HEK293 (cell line): ENCODE measurements around the gene FAXC.

ENCODE experiments used
- CTCF ChIA-PET: fragments of 350-600 bp; formaldehyde crosslinking; extraction: SDS; loops from one replicate; lab custom pipeline; 2021; ENCODE audit warnings: antibody characterized with exemption; lab: Yijun Ruan, JAX
- POLR2A ChIA-PET: fragments of 300-600 bp; formaldehyde crosslinking; extraction: SDS; loops from one replicate; lab custom pipeline; 2020; ENCODE audit warnings: antibody characterized with exemption, inconsistent platforms; lab: Yijun Ruan, JAX
- H3K27ac ChIP-seq: fragments of 200-500 bp; sonication (Bioruptor generic); 2 replicates; pipeline ENCODE4 v1.5.1; 2014; ENCODE audit warnings: low read depth, low read length, control low read depth, inconsistent platforms; ENCODE audit errors: extremely low read depth
- H3K36me3 ChIP-seq, 2 experiments: fragments of 200-500 bp in 1 of 2; sonication (Bioruptor generic) in 1 of 2; 1 replicate in 1 of 2; 2 replicates in 1 of 2; pipeline ENCODE4 v1.5.1; 2014 to 2017; ENCODE audit warnings: inconsistent platforms in 2 of 2, low read length in 2 of 2; ENCODE audit not compliant: control insufficient read depth in 2 of 2, insufficient read depth in 1 of 2
- H3K4me1 ChIP-seq: fragments of 200-500 bp; sonication (Bioruptor generic); 2 replicates; pipeline ENCODE4 v1.5.1; 2014; ENCODE audit warnings: mild to moderate bottlenecking, low read length, inconsistent platforms; ENCODE audit not compliant: control insufficient read depth, insufficient read depth
- H3K4me3 ChIP-seq: 2 replicates; pipeline ENCODE4 v1.5.1; 2011; ENCODE audit warnings: low read depth, mild to moderate bottlenecking, control low read depth, low read length, moderate library complexity
- H3K9me3 ChIP-seq: fragments of 200-500 bp; sonication (Bioruptor generic); 2 replicates; pipeline ENCODE4 v1.5.1; 2014; ENCODE audit warnings: low read depth, low read length, inconsistent platforms; ENCODE audit not compliant: control insufficient read depth, insufficient read depth
- ATF2 ChIP-seq: fragments of 450-650 bp; formaldehyde crosslinking; IDR thresholded peaks from 2 replicates; pipeline ENCODE4 v1.5.1; 2016; ENCODE audit warnings: missing biosample characterization, missing genetic modification characterization, low read depth
- PRDM1 ChIP-seq: fragments of 450-650 bp; formaldehyde crosslinking; IDR thresholded peaks from 2 replicates; pipeline ENCODE4; 2016; ENCODE audit warnings: missing biosample characterization, missing genetic modification characterization
- PRDM2 ChIP-seq: fragments of 450-650 bp; formaldehyde crosslinking; IDR thresholded peaks from 2 replicates; pipeline ENCODE4 v1.5.1; 2016; ENCODE audit warnings: missing biosample characterization, missing genetic modification characterization, borderline replicate concordance
- RBAK ChIP-seq: fragments of 450-650 bp; formaldehyde crosslinking; IDR thresholded peaks from 2 replicates; pipeline ENCODE4 v1.5.1; 2016; ENCODE audit warnings: missing biosample characterization, missing genetic modification characterization
- WT1 ChIP-seq: fragments of 450-650 bp; formaldehyde crosslinking; IDR thresholded peaks from 2 replicates; pipeline ENCODE4 v1.5.1; 2016; ENCODE audit warnings: missing biosample characterization, missing genetic modification characterization
- ZFP3 ChIP-seq: fragments of 450-650 bp; formaldehyde crosslinking; IDR thresholded peaks from 2 replicates; pipeline ENCODE4 v1.5.1; 2016; ENCODE audit warnings: low read depth, missing biosample characterization, missing genetic modification characterization
- ZNF175 ChIP-seq: fragments of 450-650 bp; formaldehyde crosslinking; IDR thresholded peaks from 2 replicates; pipeline ENCODE4 v1.5.1; 2016; ENCODE audit warnings: missing biosample characterization, missing genetic modification characterization
- ZNF184 ChIP-seq: fragments of 450-650 bp; IDR thresholded peaks from 2 replicates; pipeline ENCODE4 v1.5.1; 2018; ENCODE audit warnings: missing biosample characterization, mild to moderate bottlenecking, missing genetic modification characterization
- ZNF202 ChIP-seq: fragments of 450-650 bp; formaldehyde crosslinking; IDR thresholded peaks from 2 replicates; pipeline ENCODE4 v1.5.1; 2016; ENCODE audit warnings: missing biosample characterization, missing genetic modification characterization, borderline replicate concordance
- ZNF239 ChIP-seq: fragments of 450-650 bp; formaldehyde crosslinking; IDR thresholded peaks from 2 replicates; pipeline ENCODE4 v1.5.1; 2016; ENCODE audit warnings: missing biosample characterization, missing genetic modification characterization
- ZNF24 ChIP-seq: fragments of 450-650 bp; formaldehyde crosslinking; IDR thresholded peaks from 2 replicates; pipeline ENCODE4 v1.5.1; 2016; ENCODE audit warnings: missing biosample characterization, missing genetic modification characterization
- ZNF423 ChIP-seq: fragments of 450-650 bp; formaldehyde crosslinking; IDR thresholded peaks from 2 replicates; pipeline ENCODE4 v1.5.1; 2016; ENCODE audit warnings: missing biosample characterization, missing genetic modification characterization
- ZNF488 ChIP-seq: fragments of 450-650 bp; formaldehyde crosslinking; IDR thresholded peaks from 2 replicates; pipeline ENCODE4 v1.5.1; 2016; ENCODE audit warnings: missing biosample characterization, missing genetic modification characterization
- ZNF521 ChIP-seq: fragments of 450-650 bp; formaldehyde crosslinking; IDR thresholded peaks from 2 replicates; pipeline ENCODE4 v1.5.1; 2017; ENCODE audit warnings: missing biosample characterization, mild to moderate bottlenecking, missing genetic modification characterization
- ZNF600 ChIP-seq: fragments of 450-650 bp; formaldehyde crosslinking; IDR thresholded peaks from 2 replicates; pipeline ENCODE4 v1.5.1; 2016; ENCODE audit warnings: missing biosample characterization, missing genetic modification characterization
- ZNF654 ChIP-seq: fragments of 450-650 bp; formaldehyde crosslinking; IDR thresholded peaks from 2 replicates; pipeline ENCODE4 v1.5.1; 2016; ENCODE audit warnings: low read depth, missing biosample characterization, missing genetic modification characterization
- ZNF704 ChIP-seq: fragments of 450-650 bp; formaldehyde crosslinking; IDR thresholded peaks from 2 replicates; pipeline ENCODE4 v1.5.1; 2016; ENCODE audit warnings: missing biosample characterization, missing genetic modification characterization
- ZNF768 ChIP-seq: fragments of 450-650 bp; formaldehyde crosslinking; IDR thresholded peaks from 2 replicates; pipeline ENCODE4 v1.5.1; 2018; ENCODE audit warnings: missing biosample characterization, mild to moderate bottlenecking, missing genetic modification characterization
- ZSCAN5A ChIP-seq: fragments of 450-650 bp; formaldehyde crosslinking; IDR thresholded peaks from 2 replicates; pipeline ENCODE4 v1.5.1; 2016; ENCODE audit warnings: missing biosample characterization, missing genetic modification characterization

Gene FAXC

GRCh38 chr6:99312354-99312753, 37.1 kb downstream of the FAXC start:
- Histone ChIP-seq H3K9me3 (no peaks in the 10 kb centered on the region), H3K4me1 (peaks cover 4% of the 10 kb centered on the region; the same call in 1 of the 2 replicates), H3K4me3 (no peak overlapping the region)
- POLR2A ChIA-PET, result no interaction called here
- TF ChIP-seq ZNF768 (no peak), ZFP3 (no peak), ZNF175 (no peak), ZNF423 (tag by site-specific recombination) (no peak), PRDM1 (tag by site-specific recombination) (peak; percentile 91)
- TF ChIP-seq, all 188 proteins: peak for 1
- H3K36me3 ChIP-seq, result peaks cover 0 to 8% of the 10 kb centered on the region in 2 experiments; a peak in 1 of 3 replicates
- no peak overlapping the region for H3K27ac ChIP-seq
- CTCF ChIA-PET, result interaction anchor here (1.2 to 1.5 kb wide), 3 partner anchors 9 to 114 kb away, joined by 3 to 13 read pairs (median 5); no protein-coding TSS in a partner anchor

- no peak overlapping the region for H3K4me3 ChIP-seq
- CTCF ChIA-PET, result interaction anchor here (1.1 kb wide), 1 partner anchor 159 kb away, joined by 7 read pairs; no protein-coding TSS in a partner anchor
- H3K27ac ChIP-seq, result no peak overlapping the region
- no peaks in the 10 kb centered on the region for H3K9me3 ChIP-seq
- peaks cover 0 to 20% of the 10 kb centered on the region in 2 experiments; a peak in 1 of 3 replicates for H3K36me3 ChIP-seq
- TF ChIP-seq ATF2 (tag by site-specific recombination), result no peak
- peak; percentile 56; the same call in 1 of the 2 replicates for TF ChIP-seq PRDM1 (tag by site-specific recombination)
- no peaks in the 10 kb centered on the region for H3K4me1 ChIP-seq
- POLR2A ChIA-PET, result no interaction called here
Observed at GRCh38 chr6:99310553-99310952, 38.9 kb downstream of the FAXC start.

- ChIA-PET CTCF (no interaction called here), POLR2A (no interaction called here)
- Histone ChIP-seq H3K36me3 (peaks cover 0 to 28% of the 10 kb centered on the region in 2 experiments; a peak in 1 of 3 replicates), H3K27ac (no peak overlapping the region), H3K9me3 (no peaks in the 10 kb centered on the region), H3K4me1 (no peaks in the 10 kb centered on the region), H3K4me3 (no peak overlapping the region)
- no peak for TF ChIP-seq ZNF704 (tag by site-specific recombination)
- no peak for TF ChIP-seq ZNF202
- no peak for TF ChIP-seq ZNF488 (tag by site-specific recombination)
- TF ChIP-seq ZNF600, result no peak
- TF ChIP-seq ZNF239 (tag by site-specific recombination), result no peak
- no peak for TF ChIP-seq ZNF654
- no peak for TF ChIP-seq WT1 (tag by site-specific recombination)
- TF ChIP-seq ZNF521 (tag by site-specific recombination), result no peak
- TF ChIP-seq ATF2 (tag by site-specific recombination), result no peak
- TF ChIP-seq ZNF24 (tag by site-specific recombination), result no peak
- no peak for TF ChIP-seq ZSCAN5A (tag by site-specific recombination)
- TF ChIP-seq RBAK (tag by site-specific recombination), result no peak
- TF ChIP-seq ZNF184, result no peak
- no peak for TF ChIP-seq PRDM2
Observed at GRCh38 chr6:99309557-99309956, 39.9 kb downstream of the FAXC start.
